ENCODE data around the gene NPDC1.
"Not testable (repeated sequence)": the region's sequence is repeated elsewhere in the genome, so short reads cannot be mapped to it uniquely, and the experiment has no call there.

The NPDC1 gene

DNA sequence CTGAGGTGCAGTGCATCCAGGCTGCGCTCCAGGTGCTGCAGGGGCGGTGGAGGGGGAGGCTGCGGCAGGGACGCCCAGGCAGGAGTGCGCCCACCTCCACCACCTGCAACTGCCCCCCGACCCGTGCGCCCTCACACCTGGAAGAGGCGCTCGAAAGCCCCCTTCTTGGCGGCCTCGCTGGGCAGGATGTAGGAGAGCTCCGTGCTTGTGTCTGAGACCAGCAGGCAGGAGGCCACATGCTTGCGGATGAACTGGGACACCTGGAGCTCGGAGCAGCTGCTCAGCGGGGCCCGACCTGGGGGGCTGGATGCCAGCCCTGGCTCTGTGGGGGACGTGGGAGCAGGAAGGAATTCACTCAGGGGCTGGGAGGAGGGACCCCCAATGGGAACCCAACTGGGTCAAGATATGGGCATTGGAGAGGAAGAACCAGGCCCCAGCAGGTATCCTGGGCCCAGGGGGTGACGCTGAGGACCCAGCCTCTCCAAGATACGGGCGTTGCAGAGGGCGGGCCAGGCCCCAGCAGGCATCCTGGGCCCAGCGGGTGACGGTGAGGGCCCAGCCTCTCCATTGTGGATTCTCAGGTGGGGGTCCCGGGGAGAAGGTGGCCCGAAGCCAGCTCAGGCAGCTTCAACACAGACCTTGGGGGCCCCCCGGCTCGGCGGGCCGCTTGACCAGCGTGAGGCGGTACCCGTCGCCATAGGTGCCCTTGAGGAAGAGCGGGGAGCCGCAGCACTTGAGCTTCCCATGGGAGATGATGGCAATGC, 31.0 kb downstream of the NPDC1 start:
- DNase-seq (ENCODE audit: extremely low read depth in 1 of 2, low read depth in 1 of 2), result no peak

- DNase-seq (ENCODE audit: extremely low read depth in 1 of 2, low read depth in 1 of 2), result no peak
These were observed 31.8 kb downstream of the NPDC1 start for GRCh38 chr9:137014166-137014565.

DNA sequence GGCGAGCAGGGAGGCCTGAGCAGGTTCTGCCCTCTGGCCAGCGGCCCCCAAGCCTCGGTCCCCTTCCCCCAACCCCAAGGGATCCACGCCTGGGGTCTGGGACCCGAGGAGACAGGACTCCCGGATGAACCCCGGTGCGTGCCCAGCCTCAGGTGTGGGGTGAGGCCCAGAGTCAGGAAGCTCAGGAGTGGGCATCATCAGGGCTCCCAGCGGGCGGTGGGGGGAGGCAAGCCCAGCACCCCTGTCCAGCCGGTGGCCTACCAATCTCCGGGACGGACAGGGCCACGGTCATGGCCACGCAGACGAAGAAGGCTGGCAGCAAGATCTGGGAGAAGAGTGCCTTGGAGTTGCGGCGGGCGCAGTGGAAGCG, 32.4 kb downstream of the NPDC1 start:
- DNase-seq (ENCODE audit: extremely low read depth in 1 of 2, low read depth in 1 of 2), result no peak

GRCh38 chr9:137012694-137013570, 33.0 kb downstream of the NPDC1 start:
- DNase-seq (ENCODE audit: extremely low read depth in 1 of 2, low read depth in 1 of 2), result no peak

DNA sequence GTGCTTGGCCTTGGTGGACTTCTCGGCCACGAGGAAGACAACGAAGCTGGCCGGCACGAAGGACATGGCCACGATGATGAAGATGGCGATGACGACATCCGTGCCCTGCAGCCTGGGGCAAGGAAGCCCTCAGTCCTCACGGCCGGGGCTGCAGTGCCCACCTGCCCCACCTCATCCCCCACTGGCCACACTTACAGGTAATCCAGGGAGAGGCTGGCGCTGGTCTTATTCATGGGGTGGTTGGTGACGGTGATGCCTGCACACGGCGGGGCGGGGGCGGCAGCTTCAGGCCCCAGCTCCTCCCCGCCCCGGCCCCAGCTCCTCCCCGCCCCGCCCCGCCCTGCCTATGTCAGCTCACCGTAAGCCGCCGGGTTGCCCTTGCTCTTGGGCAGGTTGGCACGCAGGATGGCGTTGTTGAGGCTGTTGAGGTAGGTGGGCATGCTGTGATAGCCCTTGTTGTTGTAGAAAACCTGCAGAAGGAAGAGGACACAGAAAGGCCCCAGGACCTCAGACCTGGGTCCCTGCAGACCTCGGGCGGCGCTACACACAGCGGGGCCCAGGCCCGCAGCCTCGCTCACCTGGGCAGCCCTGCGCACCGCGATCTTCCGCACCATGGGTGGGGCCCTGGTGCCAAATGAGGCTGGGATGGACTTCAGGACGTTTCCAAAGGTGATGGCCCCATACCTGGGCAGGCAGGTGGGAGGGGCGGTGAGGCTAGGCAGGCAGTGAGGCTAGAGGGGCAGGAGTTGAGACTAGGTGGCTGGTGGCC, 33.9 kb downstream of the NPDC1 start:
- DNase-seq (ENCODE audit: extremely low read depth in 1 of 2, low read depth in 1 of 2), result no peak

GRCh38 chr9:137011156-137011555, 34.8 kb downstream of the NPDC1 start:
- no peak for DNase-seq (ENCODE audit: extremely low read depth in 1 of 2, low read depth in 1 of 2)

GRCh38 chr9:137009938-137010732, 35.8 kb downstream of the NPDC1 start:
- no peak for DNase-seq (ENCODE audit: extremely low read depth in 1 of 2, low read depth in 1 of 2)

GRCh38 chr9:137009217-137009616, 36.8 kb downstream of the NPDC1 start:
- DNase-seq (ENCODE audit: extremely low read depth in 1 of 2, low read depth in 1 of 2), result no peak

- DNase-seq (ENCODE audit: extremely low read depth in 1 of 2, low read depth in 1 of 2), result no peak
These were observed 37.7 kb downstream of the NPDC1 start for GRCh38 chr9:137008312-137008711.

DNA sequence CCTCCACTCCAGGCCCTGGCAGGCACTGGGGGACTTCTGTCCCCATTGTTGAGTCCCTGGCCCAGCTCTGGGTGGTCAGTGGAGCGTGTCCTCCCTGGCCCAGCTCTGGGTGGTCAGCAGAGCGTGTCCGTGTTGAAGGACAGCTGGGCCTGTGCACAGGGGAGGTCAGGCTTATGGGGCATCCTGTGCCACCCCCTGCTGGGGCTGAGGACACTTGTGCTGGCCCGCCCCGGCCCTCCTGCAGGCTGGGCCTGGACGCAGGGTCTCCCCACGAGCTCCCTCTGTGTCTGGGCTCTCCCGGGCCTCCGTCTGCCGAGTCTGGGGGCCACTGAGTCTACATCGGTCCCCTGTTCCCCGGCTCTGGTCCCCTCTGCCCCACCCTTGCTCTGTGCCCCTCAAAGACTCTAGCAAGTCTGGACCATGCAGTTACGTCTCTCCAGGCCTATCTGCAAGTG, 38.1 kb downstream of the NPDC1 start:
- DNase-seq (ENCODE audit: extremely low read depth in 1 of 2, low read depth in 1 of 2), result no peak

DNA sequence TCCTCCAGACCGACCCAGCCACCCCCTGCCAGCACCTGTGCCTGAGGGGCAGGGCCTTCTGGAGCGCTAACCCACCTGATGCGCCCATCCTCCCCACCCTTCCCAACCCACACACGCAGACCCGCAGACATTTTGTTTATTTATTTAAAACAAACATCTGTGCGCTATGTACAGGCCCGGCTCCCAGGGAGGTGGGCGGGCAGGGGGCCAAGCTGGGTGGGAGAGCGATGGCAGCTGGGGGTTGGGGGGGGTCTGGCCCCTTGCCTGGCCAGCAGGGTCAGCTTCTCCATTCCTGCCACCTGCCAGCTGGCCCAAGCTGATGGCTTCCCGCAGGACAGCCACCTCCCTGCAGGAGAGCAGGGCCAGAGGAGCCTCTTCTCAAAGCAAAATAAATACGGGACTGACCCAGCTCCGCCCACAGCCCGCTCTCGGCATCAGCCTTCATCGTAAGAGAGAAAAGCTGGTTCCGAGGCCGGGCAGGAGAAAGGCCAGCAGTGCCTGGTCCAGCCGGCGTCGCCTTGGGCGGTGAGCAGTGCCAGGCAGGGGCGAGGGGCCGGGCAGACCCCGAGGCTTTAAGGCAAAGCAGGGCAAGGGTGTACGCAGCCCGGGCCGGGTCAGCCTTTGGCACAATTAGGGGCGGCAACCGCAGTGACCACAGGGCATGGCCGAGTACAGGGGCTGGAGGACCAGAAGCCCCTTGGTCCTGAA, 38.7 kb downstream of the NPDC1 start:
- no peak for DNase-seq (ENCODE audit: extremely low read depth in 1 of 2, low read depth in 1 of 2)

- DNase-seq (ENCODE audit: extremely low read depth in 1 of 2, low read depth in 1 of 2), result no peak
These were observed 39.6 kb downstream of the NPDC1 start for GRCh38 chr9:137006116-137007003.

- DNase-seq (ENCODE audit: extremely low read depth in 1 of 2, low read depth in 1 of 2), result not testable (repeated sequence)
These were observed 41.7 kb downstream of the NPDC1 start for GRCh38 chr9:137004285-137004684.

GRCh38 chr9:137002646-137003041, 43.3 kb downstream of the NPDC1 start:
- no peak for DNase-seq (ENCODE audit: extremely low read depth in 1 of 2, low read depth in 1 of 2)

DNA sequence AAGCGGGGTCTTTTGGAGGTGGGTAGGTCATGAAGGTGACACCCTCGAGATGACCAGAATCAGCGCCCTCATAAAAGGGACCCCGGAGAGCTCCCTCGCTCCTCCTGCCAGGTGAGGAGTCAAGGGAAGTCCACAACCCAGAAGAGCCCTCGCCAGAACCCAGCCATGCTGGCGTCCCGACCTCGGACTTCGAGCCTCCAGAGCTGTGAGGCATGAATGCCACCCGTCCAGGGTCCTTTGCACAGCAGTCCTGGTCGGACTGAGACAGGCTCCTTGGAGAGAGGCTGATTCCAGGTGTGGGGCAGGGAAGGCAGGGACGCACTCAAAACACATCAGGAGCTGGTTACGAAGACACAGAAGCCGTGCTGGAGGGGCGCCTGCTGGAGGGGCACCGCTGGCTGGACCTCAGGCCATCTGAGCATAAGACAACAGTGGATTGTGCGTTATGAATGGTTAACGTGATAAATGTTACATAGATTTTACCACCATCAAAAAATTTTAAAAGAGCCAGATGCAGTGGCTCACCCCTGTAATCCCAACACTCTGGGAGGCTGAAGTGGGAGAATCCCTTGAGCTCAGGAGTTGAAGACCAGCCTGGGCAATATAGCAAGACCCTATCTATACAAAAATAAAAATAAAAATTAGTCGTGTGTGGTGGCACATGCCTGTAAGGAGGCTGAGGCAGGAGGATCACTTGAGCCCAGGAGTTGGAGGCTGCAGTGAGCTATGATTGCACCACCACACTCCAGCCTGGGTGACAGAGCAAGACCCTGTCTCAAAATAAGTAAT, 43.9 kb downstream of the NPDC1 start:
- DNase-seq (ENCODE audit: extremely low read depth in 1 of 2, low read depth in 1 of 2), result no peak

- DNase-seq (ENCODE audit: extremely low read depth in 1 of 2, low read depth in 1 of 2), result no peak
These were observed 45.6 kb downstream of the NPDC1 start for GRCh38 chr9:137000177-137000930.

DNA sequence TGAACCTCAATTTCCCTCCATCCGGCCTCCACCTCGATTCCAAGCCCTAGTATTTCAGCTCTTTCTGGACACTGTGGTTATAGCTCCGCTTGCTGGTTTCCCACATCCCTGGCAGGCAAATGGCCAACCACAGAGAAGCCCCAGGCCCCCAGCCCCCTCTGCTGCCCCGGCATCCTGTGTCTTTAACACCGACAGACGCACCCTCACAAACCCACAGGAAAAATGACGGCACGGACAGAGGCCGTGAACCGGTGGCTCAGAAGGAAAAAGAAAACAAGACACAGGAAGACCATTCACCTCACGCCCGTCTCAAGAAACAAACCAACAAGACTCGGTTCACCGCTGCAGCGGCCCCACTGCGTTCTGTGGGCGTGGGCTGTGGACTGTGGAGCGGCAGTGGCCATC, 48.1 kb downstream of the NPDC1 start:
- DNase-seq (ENCODE audit: extremely low read depth in 1 of 2, low read depth in 1 of 2), result no peak

All from activated CD8-positive, alpha-beta memory T cell treated with anti-CD3 and anti-CD28 coated beads for 1 hour (primary cell).